Measurements from ENCODE around the gene SPINT1. TPM values are rescaled to one million over a fixed set of nuclear protein-coding genes. Genes with fewer than 3 reads are reported as not detected.

Gene SPINT1
- total and polyA plus RNA-seq, 2 donors (not counting 1 experiment from before 2014, with no cell fraction given), result 14.4 to 21.3 TPM

DNA sequence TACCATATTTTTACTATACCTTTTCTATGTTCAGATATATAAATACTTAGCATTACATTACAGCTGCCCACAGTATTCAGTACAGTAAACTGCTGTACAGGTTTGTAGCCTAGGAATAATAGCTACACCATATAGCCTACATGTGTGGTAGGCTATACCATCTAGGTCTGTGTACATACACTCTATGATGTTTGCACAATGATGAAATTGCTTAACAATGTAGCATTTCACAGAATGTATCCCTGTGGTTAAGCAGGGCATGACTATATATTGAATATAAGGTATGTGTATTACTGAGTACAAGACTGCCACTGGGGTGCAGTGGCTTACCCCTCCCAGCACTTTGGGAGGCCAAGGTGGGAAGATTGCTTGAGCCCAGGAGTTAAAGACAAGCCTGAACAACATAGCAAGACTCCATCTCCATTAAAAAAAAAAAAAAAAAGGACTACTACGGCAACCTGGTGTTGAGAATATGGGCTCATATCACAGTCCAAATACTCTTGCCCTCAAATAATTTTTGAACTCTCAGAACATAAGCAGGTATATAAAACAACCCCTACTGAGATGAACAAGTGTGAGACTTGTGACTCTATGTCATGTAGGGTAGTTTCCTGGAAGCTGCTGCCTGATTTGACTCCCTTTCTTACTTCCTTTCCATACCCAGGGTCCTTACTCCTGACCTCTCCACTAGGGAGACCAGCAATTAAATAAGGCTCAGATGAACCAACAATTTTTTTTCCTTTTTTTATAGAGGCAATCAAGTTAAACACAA lies 20.1 kb upstream of the SPINT1 start:
- Mint-ChIP-seq H3K4me3 (no peak overlapping the region), H3K9me3 (ENCODE audit: insufficient read depth) (no peaks in the 10 kb centered on the region), H3K4me1 (no peaks in the 10 kb centered on the region), H3K27ac (no peak overlapping the region), H3K27me3 (no peaks in the 10 kb centered on the region)
- no CpG with 5 or more reads among the region's 1 CpG for WGBS (ENCODE audit: insufficient coverage)
- no peak overlapping the region for H3K4me3 ChIP-seq (ENCODE audit: control extremely low read depth in 1 of 5, extremely low read depth in 1 of 5, insufficient read depth in 1 of 5, low read depth in 2 of 5, low read length in 4 of 5)
- H3K4me2 ChIP-seq (replicated peaks; ENCODE audit: low read depth, low read length, poor library complexity, severe bottlenecking), result no peak overlapping the region
- no peaks in the 10 kb centered on the region for H3K27me3 ChIP-seq (replicated peaks in 1 of 4; ENCODE audit: control extremely low read depth in 1 of 4, control insufficient read depth in 3 of 4, insufficient read depth in 4 of 4, low read length in 3 of 4)
- H3K9ac ChIP-seq (ENCODE audit: low read length), result no peak overlapping the region
- TF ChIP-seq, protein P1, sequence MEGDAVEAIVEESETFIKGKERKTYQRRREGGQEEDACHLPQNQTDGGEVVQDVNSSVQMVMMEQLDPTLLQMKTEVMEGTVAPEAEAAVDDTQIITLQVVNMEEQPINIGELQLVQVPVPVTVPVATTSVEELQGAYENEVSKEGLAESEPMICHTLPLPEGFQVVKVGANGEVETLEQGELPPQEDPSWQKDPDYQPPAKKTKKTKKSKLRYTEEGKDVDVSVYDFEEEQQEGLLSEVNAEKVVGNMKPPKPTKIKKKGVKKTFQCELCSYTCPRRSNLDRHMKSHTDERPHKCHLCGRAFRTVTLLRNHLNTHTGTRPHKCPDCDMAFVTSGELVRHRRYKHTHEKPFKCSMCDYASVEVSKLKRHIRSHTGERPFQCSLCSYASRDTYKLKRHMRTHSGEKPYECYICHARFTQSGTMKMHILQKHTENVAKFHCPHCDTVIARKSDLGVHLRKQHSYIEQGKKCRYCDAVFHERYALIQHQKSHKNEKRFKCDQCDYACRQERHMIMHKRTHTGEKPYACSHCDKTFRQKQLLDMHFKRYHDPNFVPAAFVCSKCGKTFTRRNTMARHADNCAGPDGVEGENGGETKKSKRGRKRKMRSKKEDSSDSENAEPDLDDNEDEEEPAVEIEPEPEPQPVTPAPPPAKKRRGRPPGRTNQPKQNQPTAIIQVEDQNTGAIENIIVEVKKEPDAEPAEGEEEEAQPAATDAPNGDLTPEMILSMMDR (IDR thresholded peaks at IDR 0.05), result no peak
- no peak for TF ChIP-seq EZH2 (IDR thresholded peaks at IDR 0.05; ENCODE audit: borderline replicate concordance, insufficient read depth, low read depth, low read length, poor library complexity, severe bottlenecking)
- H2AFZ ChIP-seq (ENCODE audit: insufficient read depth, low read depth, low read length, poor library complexity, severe bottlenecking), result no peak overlapping the region
- no peaks in the 10 kb centered on the region for H3K9me3 ChIP-seq (ENCODE audit: control extremely low read depth in 1 of 3, control insufficient read depth in 2 of 3, insufficient read depth in 1 of 3, low read length in 2 of 3)
- ATAC-seq (ENCODE audit: low read depth) (no peak), DNase-seq (no peak)
- H3K27ac ChIP-seq (ENCODE audit: low read length in 2 of 2), result no peak overlapping the region
- no peaks in the 10 kb centered on the region for H3K4me1 ChIP-seq (ENCODE audit: control insufficient read depth in 2 of 2, insufficient read depth in 2 of 2, low read length in 2 of 2)
- ChIA-PET CTCF (no interaction called here), POLR2A (no interaction called here)
- H4K20me1 ChIP-seq (ENCODE audit: control insufficient read depth, insufficient read depth, low read length, poor library complexity, severe bottlenecking), result no peaks in the 10 kb centered on the region
- H3K79me2 ChIP-seq (ENCODE audit: control insufficient read depth, insufficient read depth, low read length), result no peaks in the 10 kb centered on the region
- intact Hi-C loops (cut with micrococcal nuclease), result no loop called here
- H3K36me3 ChIP-seq (replicated peaks in 1 of 2; ENCODE audit: control extremely low read depth in 1 of 2, control insufficient read depth in 1 of 2, extremely low read depth in 1 of 2, insufficient read depth in 2 of 2, low read length in 1 of 2), result no peaks in the 10 kb centered on the region

DNA sequence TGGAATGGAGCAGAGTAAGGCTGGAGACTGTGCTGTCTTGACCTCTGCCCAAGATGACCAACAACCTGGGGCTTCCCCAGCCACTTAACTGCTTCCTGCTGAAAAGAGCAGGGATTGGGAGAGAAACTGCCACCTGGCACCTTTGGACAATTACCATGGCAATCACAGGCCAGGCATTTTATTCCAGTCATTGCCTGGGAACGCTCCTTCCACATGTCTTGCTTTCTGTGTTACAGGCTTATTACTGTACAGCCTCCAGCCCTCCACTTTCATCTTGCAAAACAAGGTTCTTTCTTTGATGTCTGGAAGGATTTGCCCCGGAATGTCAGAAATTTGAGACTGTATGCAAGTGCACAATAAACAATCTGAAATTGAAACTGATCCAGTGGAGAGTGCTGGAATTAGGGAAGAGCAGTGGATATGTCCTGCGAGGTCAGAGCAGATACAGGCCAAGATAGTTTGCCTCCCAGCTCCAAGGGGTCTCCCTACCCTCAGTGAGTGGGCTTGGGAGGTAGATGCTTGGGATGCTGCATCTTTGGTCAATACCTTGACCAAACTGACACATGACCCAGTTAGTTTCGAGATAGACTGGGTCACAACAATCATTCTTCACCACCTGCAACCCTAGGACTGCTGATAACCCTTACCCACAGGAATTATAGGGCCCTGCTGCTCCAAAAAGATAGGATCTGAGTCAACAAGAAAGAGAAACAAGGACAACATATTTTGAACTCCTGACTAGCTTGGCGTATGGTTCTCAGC lies 18.0 kb upstream of the SPINT1 start:
- Mint-ChIP-seq H3K9me3 (ENCODE audit: insufficient read depth) (no peaks in the 10 kb centered on the region), H3K4me1 (no peaks in the 10 kb centered on the region), H3K27ac (no peak overlapping the region), H3K27me3 (no peaks in the 10 kb centered on the region), H3K4me3 (no peak overlapping the region)
- no peak overlapping the region for H3K4me3 ChIP-seq (ENCODE audit: control extremely low read depth in 1 of 5, extremely low read depth in 1 of 5, insufficient read depth in 1 of 5, low read depth in 2 of 5, low read length in 4 of 5)
- ChIA-PET CTCF (no interaction called here), POLR2A (no interaction called here)
- no peaks in the 10 kb centered on the region for H3K9me3 ChIP-seq (ENCODE audit: control extremely low read depth in 1 of 3, control insufficient read depth in 2 of 3, insufficient read depth in 1 of 3, low read length in 2 of 3)
- no peaks in the 10 kb centered on the region for H3K4me1 ChIP-seq (ENCODE audit: control insufficient read depth in 2 of 2, insufficient read depth in 2 of 2, low read length in 2 of 2)
- H3K79me2 ChIP-seq (ENCODE audit: control insufficient read depth, insufficient read depth, low read length), result no peaks in the 10 kb centered on the region
- no peaks in the 10 kb centered on the region for H4K20me1 ChIP-seq (ENCODE audit: control insufficient read depth, insufficient read depth, low read length, poor library complexity, severe bottlenecking)
- DNase-seq, result no peak
- intact Hi-C loops (cut with micrococcal nuclease), result no loop called here
- H2AFZ ChIP-seq (ENCODE audit: insufficient read depth, low read depth, low read length, poor library complexity, severe bottlenecking), result no peak overlapping the region
- no peak overlapping the region for H3K4me2 ChIP-seq (replicated peaks; ENCODE audit: low read depth, low read length, poor library complexity, severe bottlenecking)
- H3K27ac ChIP-seq (ENCODE audit: low read length in 2 of 2), result no peak overlapping the region
- TF ChIP-seq EZH2 (IDR thresholded peaks at IDR 0.05; ENCODE audit: borderline replicate concordance, insufficient read depth, low read depth, low read length, poor library complexity, severe bottlenecking), result no peak
- H3K27me3 ChIP-seq (replicated peaks in 1 of 4; ENCODE audit: control extremely low read depth in 1 of 4, control insufficient read depth in 3 of 4, insufficient read depth in 4 of 4, low read length in 3 of 4), result no peaks in the 10 kb centered on the region
- ATAC-seq (ENCODE audit: low read depth), result no peak
- H3K9ac ChIP-seq (ENCODE audit: low read length), result no peak overlapping the region
- 75% methylated on average over 4 of the region's 5 CpGs for WGBS (ENCODE audit: insufficient coverage)
- no peaks in the 10 kb centered on the region for H3K36me3 ChIP-seq (replicated peaks in 1 of 2; ENCODE audit: control extremely low read depth in 1 of 2, control insufficient read depth in 1 of 2, extremely low read depth in 1 of 2, insufficient read depth in 2 of 2, low read length in 1 of 2)
